ENCODE measurements around the gene KRT76. TPM values are rescaled to one million over a fixed set of nuclear protein-coding genes. Genes with fewer than 3 reads are reported as not detected.

The KRT76 gene
- total and polyA plus RNA-seq, 2 experiments from 2014 or later = not detected

DNA sequence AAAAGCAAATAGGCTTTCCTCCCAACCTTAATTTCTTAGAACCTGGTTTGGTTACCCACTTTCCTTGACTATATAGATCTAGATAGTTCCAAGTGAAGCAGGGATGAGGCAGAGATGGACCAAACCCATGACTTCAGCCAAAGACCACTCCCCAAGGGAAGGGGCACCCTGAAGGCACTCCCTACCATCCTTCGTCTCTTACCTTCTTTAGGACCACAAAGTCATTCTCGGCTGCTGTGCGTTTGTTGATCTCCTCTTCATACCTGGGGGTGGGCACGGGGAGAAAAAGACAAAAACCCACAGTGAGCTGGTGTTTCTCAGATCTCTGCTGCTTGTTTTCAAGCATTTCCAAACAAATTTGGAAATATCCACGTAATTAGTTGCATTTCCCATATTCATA, 33.4 kb upstream of the KRT76 start:
- Histone ChIP-seq H3K36me3 (ENCODE audit: insufficient read depth) (no peaks in the 10 kb centered on the region), H3K4me3 (no peak overlapping the region), H2AFZ (no peak overlapping the region), H3K27me3 (ENCODE audit: insufficient read depth) (no peaks in the 10 kb centered on the region), H3K9me2 (ENCODE audit: insufficient read depth) (peaks cover 15% of the 10 kb centered on the region), H4K20me1 (replicated peaks; ENCODE audit: insufficient read depth) (no peaks in the 10 kb centered on the region), H3K27ac (ENCODE audit: low read depth) (no peak overlapping the region), H3K4me2 (no peak overlapping the region), H3F3A (replicated peaks; ENCODE audit: low read depth) (no peaks in the 10 kb centered on the region), H3K4me1 (ENCODE audit: insufficient read depth) (no peaks in the 10 kb centered on the region), H3K79me2 (replicated peaks; ENCODE audit: insufficient read depth) (no peaks in the 10 kb centered on the region)
- Mint-ChIP-seq H3K36me3 (ENCODE audit: low read depth) (no peaks in the 10 kb centered on the region), H3K27me3 (ENCODE audit: insufficient read depth, low read depth, poor library complexity) (peaks cover 5% of the 10 kb centered on the region), H3K27ac (no peak overlapping the region), H3K4me3 (no peak overlapping the region), H3K9me3 (no peaks in the 10 kb centered on the region), H3K4me1 (peaks cover 3% of the 10 kb centered on the region; the same call in 2 of the 3 replicates)
- ATAC-seq (no peak), DNase-seq (ENCODE audit: low spot score) (no peak)
- TF ChIP-seq JUNB (IDR thresholded peaks at IDR 0.05; ENCODE audit: unreplicated experiment) = no peak

DNA sequence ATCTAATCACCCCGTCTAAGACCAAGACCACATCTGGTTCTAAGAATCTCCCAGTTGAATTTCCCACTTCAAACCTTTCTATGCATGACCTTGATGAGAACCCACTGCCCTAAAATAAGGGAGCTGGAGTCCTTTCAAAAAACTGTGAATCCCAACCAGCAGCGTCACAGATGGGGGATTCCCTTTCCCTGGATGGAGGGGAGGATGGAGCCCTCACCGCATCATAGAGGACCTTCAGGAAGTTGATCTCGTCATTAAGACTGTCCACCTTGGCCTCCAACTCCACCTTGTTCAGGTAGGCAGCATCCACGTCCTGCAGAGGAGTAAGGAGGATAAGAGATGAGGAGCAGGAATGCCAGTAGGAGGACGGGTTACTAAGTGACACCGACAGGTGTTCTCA, 32.0 kb upstream of the KRT76 start:
- H3K4me1 Mint-ChIP-seq = peaks cover 11% of the 10 kb centered on the region; the same call in 2 of the 3 replicates
- no peak overlapping the region for H3K27ac Mint-ChIP-seq
- H3K4me3 Mint-ChIP-seq = no peak overlapping the region
- no peak for DNase-seq (ENCODE audit: low spot score)
- H4K20me1 ChIP-seq (replicated peaks; ENCODE audit: insufficient read depth) = no peaks in the 10 kb centered on the region
- no peaks in the 10 kb centered on the region for H3K79me2 ChIP-seq (replicated peaks; ENCODE audit: insufficient read depth)
- H3K4me1 ChIP-seq (ENCODE audit: insufficient read depth) = peaks cover 10% of the 10 kb centered on the region
- no peaks in the 10 kb centered on the region for H3K9me3 Mint-ChIP-seq
- H3K36me3 ChIP-seq (ENCODE audit: insufficient read depth) = no peaks in the 10 kb centered on the region
- H3K4me2 ChIP-seq = no peak overlapping the region
- H2AFZ ChIP-seq = no peak overlapping the region
- H3K27ac ChIP-seq (ENCODE audit: low read depth) = no peak overlapping the region
- no peaks in the 10 kb centered on the region for H3F3A ChIP-seq (replicated peaks; ENCODE audit: low read depth)
- no peaks in the 10 kb centered on the region for H3K36me3 Mint-ChIP-seq (ENCODE audit: low read depth)
- peaks cover 15% of the 10 kb centered on the region for H3K9me2 ChIP-seq (ENCODE audit: insufficient read depth)
- no peaks in the 10 kb centered on the region for H3K27me3 ChIP-seq (ENCODE audit: insufficient read depth)
- no peak overlapping the region for H3K4me3 ChIP-seq
- peaks cover 5% of the 10 kb centered on the region for H3K27me3 Mint-ChIP-seq (ENCODE audit: insufficient read depth, low read depth, poor library complexity)
- ATAC-seq = no peak
- TF ChIP-seq, protein P1, sequence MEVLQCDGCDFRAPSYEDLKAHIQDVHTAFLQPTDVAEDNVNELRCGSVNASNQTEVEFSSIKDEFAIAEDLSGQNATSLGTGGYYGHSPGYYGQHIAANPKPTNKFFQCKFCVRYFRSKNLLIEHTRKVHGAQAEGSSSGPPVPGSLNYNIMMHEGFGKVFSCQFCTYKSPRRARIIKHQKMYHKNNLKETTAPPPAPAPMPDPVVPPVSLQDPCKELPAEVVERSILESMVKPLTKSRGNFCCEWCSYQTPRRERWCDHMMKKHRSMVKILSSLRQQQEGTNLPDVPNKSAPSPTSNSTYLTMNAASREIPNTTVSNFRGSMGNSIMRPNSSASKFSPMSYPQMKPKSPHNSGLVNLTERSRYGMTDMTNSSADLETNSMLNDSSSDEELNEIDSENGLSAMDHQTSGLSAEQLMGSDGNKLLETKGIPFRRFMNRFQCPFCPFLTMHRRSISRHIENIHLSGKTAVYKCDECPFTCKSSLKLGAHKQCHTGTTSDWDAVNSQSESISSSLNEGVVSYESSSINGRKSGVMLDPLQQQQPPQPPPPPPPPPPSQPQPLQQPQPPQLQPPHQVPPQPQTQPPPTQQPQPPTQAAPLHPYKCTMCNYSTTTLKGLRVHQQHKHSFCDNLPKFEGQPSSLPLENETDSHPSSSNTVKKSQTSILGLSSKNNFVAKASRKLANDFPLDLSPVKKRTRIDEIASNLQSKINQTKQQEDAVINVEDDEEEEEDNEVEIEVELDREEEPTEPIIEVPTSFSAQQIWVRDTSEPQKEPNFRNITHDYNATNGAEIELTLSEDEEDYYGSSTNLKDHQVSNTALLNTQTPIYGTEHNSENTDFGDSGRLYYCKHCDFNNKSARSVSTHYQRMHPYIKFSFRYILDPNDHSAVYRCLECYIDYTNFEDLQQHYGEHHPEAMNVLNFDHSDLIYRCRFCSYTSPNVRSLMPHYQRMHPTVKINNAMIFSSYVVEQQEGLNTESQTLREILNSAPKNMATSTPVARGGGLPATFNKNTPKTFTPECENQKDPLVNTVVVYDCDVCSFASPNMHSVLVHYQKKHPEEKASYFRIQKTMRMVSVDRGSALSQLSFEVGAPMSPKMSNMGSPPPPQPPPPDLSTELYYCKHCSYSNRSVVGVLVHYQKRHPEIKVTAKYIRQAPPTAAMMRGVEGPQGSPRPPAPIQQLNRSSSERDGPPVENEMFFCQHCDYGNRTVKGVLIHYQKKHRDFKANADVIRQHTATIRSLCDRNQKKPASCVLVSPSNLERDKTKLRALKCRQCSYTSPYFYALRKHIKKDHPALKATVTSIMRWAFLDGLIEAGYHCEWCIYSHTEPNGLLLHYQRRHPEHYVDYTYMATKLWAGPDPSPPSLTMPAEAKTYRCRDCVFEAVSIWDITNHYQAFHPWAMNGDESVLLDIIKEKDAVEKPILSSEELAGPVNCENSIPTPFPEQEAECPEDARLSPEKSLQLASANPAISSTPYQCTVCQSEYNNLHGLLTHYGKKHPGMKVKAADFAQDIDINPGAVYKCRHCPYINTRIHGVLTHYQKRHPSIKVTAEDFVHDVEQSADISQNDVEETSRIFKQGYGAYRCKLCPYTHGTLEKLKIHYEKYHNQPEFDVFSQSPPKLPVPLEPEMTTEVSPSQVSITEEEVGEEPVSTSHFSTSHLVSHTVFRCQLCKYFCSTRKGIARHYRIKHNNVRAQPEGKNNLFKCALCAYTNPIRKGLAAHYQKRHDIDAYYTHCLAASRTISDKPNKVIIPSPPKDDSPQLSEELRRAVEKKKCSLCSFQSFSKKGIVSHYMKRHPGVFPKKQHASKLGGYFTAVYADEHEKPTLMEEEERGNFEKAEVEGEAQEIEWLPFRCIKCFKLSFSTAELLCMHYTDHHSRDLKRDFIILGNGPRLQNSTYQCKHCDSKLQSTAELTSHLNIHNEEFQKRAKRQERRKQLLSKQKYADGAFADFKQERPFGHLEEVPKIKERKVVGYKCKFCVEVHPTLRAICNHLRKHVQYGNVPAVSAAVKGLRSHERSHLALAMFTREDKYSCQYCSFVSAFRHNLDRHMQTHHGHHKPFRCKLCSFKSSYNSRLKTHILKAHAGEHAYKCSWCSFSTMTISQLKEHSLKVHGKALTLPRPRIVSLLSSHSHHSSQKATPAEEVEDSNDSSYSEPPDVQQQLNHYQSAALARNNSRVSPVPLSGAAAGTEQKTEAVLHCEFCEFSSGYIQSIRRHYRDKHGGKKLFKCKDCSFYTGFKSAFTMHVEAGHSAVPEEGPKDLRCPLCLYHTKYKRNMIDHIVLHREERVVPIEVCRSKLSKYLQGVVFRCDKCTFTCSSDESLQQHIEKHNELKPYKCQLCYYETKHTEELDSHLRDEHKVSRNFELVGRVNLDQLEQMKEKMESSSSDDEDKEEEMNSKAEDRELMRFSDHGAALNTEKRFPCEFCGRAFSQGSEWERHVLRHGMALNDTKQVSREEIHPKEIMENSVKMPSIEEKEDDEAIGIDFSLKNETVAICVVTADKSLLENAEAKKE (CRISPR knock-in tag; IDR thresholded peaks at IDR 0.05) = no peak
- no peak for TF ChIP-seq CREB1 (CRISPR knock-in tag; IDR thresholded peaks at IDR 0.05; ENCODE audit: low read depth)
- TF ChIP-seq ZNF331 (CRISPR knock-in tag; IDR thresholded peaks at IDR 0.05; ENCODE audit: low read depth) = no peak
- TF ChIP-seq, protein P2, sequence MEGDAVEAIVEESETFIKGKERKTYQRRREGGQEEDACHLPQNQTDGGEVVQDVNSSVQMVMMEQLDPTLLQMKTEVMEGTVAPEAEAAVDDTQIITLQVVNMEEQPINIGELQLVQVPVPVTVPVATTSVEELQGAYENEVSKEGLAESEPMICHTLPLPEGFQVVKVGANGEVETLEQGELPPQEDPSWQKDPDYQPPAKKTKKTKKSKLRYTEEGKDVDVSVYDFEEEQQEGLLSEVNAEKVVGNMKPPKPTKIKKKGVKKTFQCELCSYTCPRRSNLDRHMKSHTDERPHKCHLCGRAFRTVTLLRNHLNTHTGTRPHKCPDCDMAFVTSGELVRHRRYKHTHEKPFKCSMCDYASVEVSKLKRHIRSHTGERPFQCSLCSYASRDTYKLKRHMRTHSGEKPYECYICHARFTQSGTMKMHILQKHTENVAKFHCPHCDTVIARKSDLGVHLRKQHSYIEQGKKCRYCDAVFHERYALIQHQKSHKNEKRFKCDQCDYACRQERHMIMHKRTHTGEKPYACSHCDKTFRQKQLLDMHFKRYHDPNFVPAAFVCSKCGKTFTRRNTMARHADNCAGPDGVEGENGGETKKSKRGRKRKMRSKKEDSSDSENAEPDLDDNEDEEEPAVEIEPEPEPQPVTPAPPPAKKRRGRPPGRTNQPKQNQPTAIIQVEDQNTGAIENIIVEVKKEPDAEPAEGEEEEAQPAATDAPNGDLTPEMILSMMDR (conservative IDR thresholded peaks at IDR 0.05; ENCODE audit: low read depth in 2 of 2) = no peak
- TF ChIP-seq, protein P3, sequence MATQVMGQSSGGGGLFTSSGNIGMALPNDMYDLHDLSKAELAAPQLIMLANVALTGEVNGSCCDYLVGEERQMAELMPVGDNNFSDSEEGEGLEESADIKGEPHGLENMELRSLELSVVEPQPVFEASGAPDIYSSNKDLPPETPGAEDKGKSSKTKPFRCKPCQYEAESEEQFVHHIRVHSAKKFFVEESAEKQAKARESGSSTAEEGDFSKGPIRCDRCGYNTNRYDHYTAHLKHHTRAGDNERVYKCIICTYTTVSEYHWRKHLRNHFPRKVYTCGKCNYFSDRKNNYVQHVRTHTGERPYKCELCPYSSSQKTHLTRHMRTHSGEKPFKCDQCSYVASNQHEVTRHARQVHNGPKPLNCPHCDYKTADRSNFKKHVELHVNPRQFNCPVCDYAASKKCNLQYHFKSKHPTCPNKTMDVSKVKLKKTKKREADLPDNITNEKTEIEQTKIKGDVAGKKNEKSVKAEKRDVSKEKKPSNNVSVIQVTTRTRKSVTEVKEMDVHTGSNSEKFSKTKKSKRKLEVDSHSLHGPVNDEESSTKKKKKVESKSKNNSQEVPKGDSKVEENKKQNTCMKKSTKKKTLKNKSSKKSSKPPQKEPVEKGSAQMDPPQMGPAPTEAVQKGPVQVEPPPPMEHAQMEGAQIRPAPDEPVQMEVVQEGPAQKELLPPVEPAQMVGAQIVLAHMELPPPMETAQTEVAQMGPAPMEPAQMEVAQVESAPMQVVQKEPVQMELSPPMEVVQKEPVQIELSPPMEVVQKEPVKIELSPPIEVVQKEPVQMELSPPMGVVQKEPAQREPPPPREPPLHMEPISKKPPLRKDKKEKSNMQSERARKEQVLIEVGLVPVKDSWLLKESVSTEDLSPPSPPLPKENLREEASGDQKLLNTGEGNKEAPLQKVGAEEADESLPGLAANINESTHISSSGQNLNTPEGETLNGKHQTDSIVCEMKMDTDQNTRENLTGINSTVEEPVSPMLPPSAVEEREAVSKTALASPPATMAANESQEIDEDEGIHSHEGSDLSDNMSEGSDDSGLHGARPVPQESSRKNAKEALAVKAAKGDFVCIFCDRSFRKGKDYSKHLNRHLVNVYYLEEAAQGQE (IDR thresholded peaks at IDR 0.05; ENCODE audit: unreplicated experiment) = no peak
- TF ChIP-seq EZH2phosphoT487 (IDR thresholded peaks at IDR 0.05; ENCODE audit: unreplicated experiment) = no peak
- no peak for TF ChIP-seq ZNF114 (CRISPR knock-in tag; IDR thresholded peaks at IDR 0.05)
- no peak for TF ChIP-seq JUNB (IDR thresholded peaks at IDR 0.05; ENCODE audit: unreplicated experiment)
- no peak for TF ChIP-seq NANOG (IDR thresholded peaks at IDR 0.05; ENCODE audit: borderline replicate concordance)
- TF ChIP-seq STAT1 (IDR thresholded peaks at IDR 0.05; ENCODE audit: unreplicated experiment) = no peak

Data from GM23338 (cell line).